IMR-90 (cell line): ENCODE measurements around the gene SEZ6L. TPM values are rescaled to one million over a fixed set of nuclear protein-coding genes. Genes with fewer than 3 reads are reported as not detected.

Experiments
- ATAC-seq: fragments of 200-7000 bp; cut with Tn5 transposase; 2 replicates; pipeline ENCODE4 v1.9.1; 2020; ENCODE audit warnings: low read depth, mild to moderate bottlenecking, moderate library complexity
- BruUV-seq: library from RNA; stranded (reverse); fragments of 400-500 nt; replicated peaks from 2 replicates; lab custom pipeline; 2021; lab: Mats Ljungman, UMichigan
- CTCF ChIA-PET: fragments of 300-600 bp; formaldehyde crosslinking; extraction: SDS; loops from one replicate; lab custom pipeline; 2021; ENCODE audit warnings: antibody characterized with exemption; lab: Yijun Ruan, JAX
- POLR2A ChIA-PET: fragments of 300-600 bp; sonication (Branson Sonifier 250); formaldehyde crosslinking; loops from one replicate; lab custom pipeline; 2022; ENCODE audit warnings: antibody characterized with exemption; ENCODE audit not compliant: unreplicated experiment; lab: Charles Lee
- DNase-seq: peaks from one replicate; pipeline ENCODE4 v3.0.0; 2013
- H2AFZ ChIP-seq: replicated peaks from 2 replicates; pipeline ENCODE3; 2013; ENCODE audit warnings: low read length, mild to moderate bottlenecking; ENCODE audit not compliant: poor library complexity
- H2AK5ac ChIP-seq: 2 replicates; pipeline ENCODE4 v1.6.1; 2013; ENCODE audit warnings: low read depth, low read length, inconsistent platforms
- H2AK9ac ChIP-seq: replicated peaks from 2 replicates; pipeline ENCODE3; 2013; ENCODE audit warnings: mild to moderate bottlenecking, low read depth, low read length, moderate library complexity; ENCODE audit not compliant: poor library complexity
- H2BK120ac ChIP-seq: 2 replicates; pipeline ENCODE4 v1.6.1; 2013; ENCODE audit warnings: low read depth, low read length, inconsistent platforms
- H2BK15ac ChIP-seq: 3 replicates; pipeline ENCODE4 v1.6.1; 2013; ENCODE audit warnings: low read depth, low read length, inconsistent platforms
- H2BK20ac ChIP-seq: 2 replicates; pipeline ENCODE4 v1.6.1; 2013; ENCODE audit warnings: low read depth, mild to moderate bottlenecking, inconsistent platforms, low read length, moderate library complexity
- H2BK5ac ChIP-seq: 2 replicates; pipeline ENCODE4 v1.6.1; 2013; ENCODE audit warnings: mild to moderate bottlenecking, low read depth, low read length, inconsistent platforms; ENCODE audit not compliant: poor library complexity, severe bottlenecking
- H3K14ac ChIP-seq: replicated peaks from 2 replicates; pipeline ENCODE4 v1.6.1; 2013; ENCODE audit warnings: low read depth, low read length, inconsistent platforms
- H3K18ac ChIP-seq: 2 replicates; pipeline ENCODE4 v1.6.1; 2013; ENCODE audit warnings: low read depth, low read length, control low read depth
- H3K23ac ChIP-seq: 2 replicates; pipeline ENCODE4 v1.6.1; 2013; ENCODE audit warnings: low read depth, low read length, inconsistent platforms
- H3K27ac ChIP-seq: 2 replicates; pipeline ENCODE4 v1.5.1; 2013; ENCODE audit warnings: mild to moderate bottlenecking, control low read depth, low read length; ENCODE audit not compliant: insufficient read depth
- H3K27me3 ChIP-seq: 2 replicates; pipeline ENCODE4 v1.6.1; 2013; ENCODE audit warnings: low read length; ENCODE audit not compliant: control insufficient read depth, insufficient read depth
- H3K36me3 ChIP-seq: 2 replicates; pipeline ENCODE4 v1.6.1; 2013; ENCODE audit warnings: low read length, mixed read lengths; ENCODE audit not compliant: control insufficient read depth, insufficient read depth
- H3K4ac ChIP-seq: 2 replicates; pipeline ENCODE4 v1.6.1; 2013; ENCODE audit warnings: low read depth, low read length, inconsistent platforms
- H3K4me1 ChIP-seq: 2 replicates; pipeline ENCODE4 v1.6.1; 2013; ENCODE audit warnings: low read length, mixed read lengths; ENCODE audit not compliant: control insufficient read depth, insufficient read depth
- H3K4me2 ChIP-seq: 2 replicates; pipeline ENCODE4 v1.6.1; 2013; ENCODE audit warnings: low read depth, mild to moderate bottlenecking, control low read depth, low read length, moderate library complexity
- H3K4me3 ChIP-seq: 2 replicates; pipeline ENCODE4 v1.5.1; 2013; ENCODE audit warnings: low read depth, mild to moderate bottlenecking, control low read depth, low read length, moderate library complexity; ENCODE audit not compliant: insufficient read depth
- H3K56ac ChIP-seq: 2 replicates; pipeline ENCODE4 v1.6.1; 2013; ENCODE audit warnings: low read length, inconsistent platforms; ENCODE audit not compliant: insufficient read depth; ENCODE audit errors: extremely low read depth
- H3K79me1 ChIP-seq, 2 experiments: 2 replicates each; pipeline ENCODE4 v1.6.1; 2013; ENCODE audit warnings: low read length in 2 of 2, inconsistent platforms in 1 of 2, low read depth in 1 of 2
- H3K9ac ChIP-seq: 2 replicates; pipeline ENCODE4 v1.6.1; 2013; ENCODE audit warnings: low read depth, low read length, control low read depth
- H3K9me1 ChIP-seq: 2 replicates; pipeline ENCODE4 v1.6.1; 2013; ENCODE audit warnings: low read length, inconsistent platforms; ENCODE audit not compliant: insufficient read depth
- H3K9me3 ChIP-seq: 2 replicates; pipeline ENCODE4 v1.6.1; 2013; ENCODE audit warnings: low read length; ENCODE audit not compliant: control insufficient read depth, insufficient read depth
- H4K20me1 ChIP-seq: 2 replicates; pipeline ENCODE4 v1.6.1; 2013; ENCODE audit warnings: low read length, inconsistent platforms; ENCODE audit not compliant: insufficient read depth
- H4K5ac ChIP-seq: 2 replicates; pipeline ENCODE4 v1.6.1; 2013; ENCODE audit warnings: mild to moderate bottlenecking, low read depth, low read length, control low read depth
- H4K8ac ChIP-seq, 2 experiments: 2 replicates each; pipeline ENCODE4 v1.6.1; 2013; ENCODE audit warnings: low read depth in 2 of 2, low read length in 2 of 2, control low read depth in 1 of 2, inconsistent platforms in 1 of 2
- H4K91ac ChIP-seq: 2 replicates; pipeline ENCODE4 v1.6.1; 2013; ENCODE audit warnings: low read depth, low read length, inconsistent platforms; ENCODE audit not compliant: insufficient read depth
- BHLHE40 ChIP-seq: fragments of 150-350 bp; IDR thresholded peaks from 2 replicates; pipeline ENCODE4 v1.6.1; 2016; ENCODE audit warnings: mild to moderate bottlenecking, low read depth, low read length
- CEBPB ChIP-seq: IDR thresholded peaks from 2 replicates; pipeline ENCODE4 v1.6.1; 2012; ENCODE audit warnings: low read depth, low read length, improper control_type of control experiment
- CHD1 ChIP-seq: IDR thresholded peaks from 2 replicates; pipeline ENCODE4 v1.6.1; 2012; ENCODE audit warnings: low read depth, low read length, improper control_type of control experiment
- ELK1 ChIP-seq: fragments of 150-350 bp; IDR thresholded peaks from 2 replicates; pipeline ENCODE4 v1.6.1; 2016; ENCODE audit warnings: low read depth, mild to moderate bottlenecking, low read length, moderate library complexity, borderline replicate concordance
- FOS ChIP-seq: fragments of 150-350 bp; IDR thresholded peaks from 2 replicates; pipeline ENCODE4 v1.6.1; 2016; ENCODE audit warnings: low read depth, low read length
- MAFK ChIP-seq: IDR thresholded peaks from 2 replicates; pipeline ENCODE4 v1.6.1; 2012; ENCODE audit warnings: low read depth, low read length, improper control_type of control experiment
- MAZ ChIP-seq: IDR thresholded peaks from 2 replicates; pipeline ENCODE4 v1.6.1; 2012; ENCODE audit warnings: low read depth, mild to moderate bottlenecking, low read length, improper control_type of control experiment, moderate library complexity, borderline replicate concordance
- MXI1 ChIP-seq: IDR thresholded peaks from 2 replicates; pipeline ENCODE4 v1.6.1; 2012; ENCODE audit warnings: low read depth, mild to moderate bottlenecking, low read length, moderate library complexity, borderline replicate concordance
- NFE2L2 ChIP-seq: fragments of 150-350 bp; IDR thresholded peaks from 2 replicates; pipeline ENCODE4 v1.6.1; 2016; ENCODE audit warnings: low read depth, mild to moderate bottlenecking, low read length
- POLR2A ChIP-seq: IDR thresholded peaks from 2 replicates; pipeline ENCODE4 v1.6.1; 2012; ENCODE audit warnings: mild to moderate bottlenecking, low read depth, low read length
- RAD21 ChIP-seq: IDR thresholded peaks from 2 replicates; pipeline ENCODE4 v1.6.1; 2012; ENCODE audit warnings: low read length, improper control_type of control experiment
- RCOR1 ChIP-seq: IDR thresholded peaks from 2 replicates; pipeline ENCODE4 v1.6.1; 2012; ENCODE audit warnings: mild to moderate bottlenecking, low read length, improper control_type of control experiment; ENCODE audit not compliant: insufficient replicate concordance
- RFX5 ChIP-seq: IDR thresholded peaks from 2 replicates; pipeline ENCODE4 v1.8.0; 2012; ENCODE audit warnings: low read depth, mild to moderate bottlenecking, low read length, moderate library complexity
- SMC3 ChIP-seq: fragments of 150-350 bp; IDR thresholded peaks from 2 replicates; pipeline ENCODE4 v1.6.1; 2016; ENCODE audit warnings: low read depth, mild to moderate bottlenecking, antibody characterized with exemption, low read length, moderate library complexity
- whole genome bisulfite sequencing, 2 experiments: methylation state at CpG; one replicate each; pipeline versions ENCODE4 v1.1.5 to v1.1.7; 2013; ENCODE audit warnings: missing lambda C conversion rate in 2 of 2; ENCODE audit not compliant: insufficient read length in 1 of 2; ENCODE audit errors: extremely low coverage in 2 of 2; 5-methylcytosine and 5-hydroxymethylcytosine counted together
- dilution Hi-C: fragments of 300-500 bp; cut with HindIII; formaldehyde crosslinking; loops from one replicate; pipeline ENCODE4 v1.14.3; 2018; ENCODE audit warnings: low sequenced_read_pairs; ENCODE audit not compliant: unreplicated experiment
- in situ Hi-C: fragments of 300-500 bp; cut with MboI; formaldehyde crosslinking; loops from 3 replicates; pipeline ENCODE4 v1.14.3; 2019; ENCODE audit warnings: low sequenced_read_pairs, inconsistent platforms, mixed read lengths
- intact Hi-C: fragments of 100-400 bp; cut with micrococcal nuclease; formaldehyde crosslinking; loops from 2 replicates; pipeline ENCODE4 v1.10.0; 2022
- polyA plus RNA-seq, 3 experiments: library from polyadenylated mRNA; depleted of rRNA; stranded (reverse); fragments of >200 nt; gene quantifications; 2 replicates each; pipeline ENCODE4 v1.2.3, GENCODE V29; 2012; ENCODE audit warnings: low replicate concordance in 1 of 3
- total RNA-seq: library from RNA; depleted of rRNA; stranded (reverse); fragments of >200 nt; gene quantifications from 2 replicates; pipeline ENCODE4 v1.2.3, GENCODE V29; 2012
- TF ChIP-seq, protein P1 (sequence below): fragments of 150-350 bp; IDR thresholded peaks from 2 replicates; pipeline ENCODE4 v1.6.1; 2017; ENCODE audit warnings: mild to moderate bottlenecking, antibody characterized with exemption, low read length, low read depth
- TF ChIP-seq, protein P2 (sequence below): conservative IDR thresholded peaks from 2 replicates; pipeline ENCODE4 v1.5.1; 2012; ENCODE audit warnings: mild to moderate bottlenecking, low read depth, low read length, improper control_type of control experiment

Gene SEZ6L
- total and polyA plus RNA-seq, 2 of the 4 experiments (the other 2 are of a cell fraction), result not detected

DNA sequence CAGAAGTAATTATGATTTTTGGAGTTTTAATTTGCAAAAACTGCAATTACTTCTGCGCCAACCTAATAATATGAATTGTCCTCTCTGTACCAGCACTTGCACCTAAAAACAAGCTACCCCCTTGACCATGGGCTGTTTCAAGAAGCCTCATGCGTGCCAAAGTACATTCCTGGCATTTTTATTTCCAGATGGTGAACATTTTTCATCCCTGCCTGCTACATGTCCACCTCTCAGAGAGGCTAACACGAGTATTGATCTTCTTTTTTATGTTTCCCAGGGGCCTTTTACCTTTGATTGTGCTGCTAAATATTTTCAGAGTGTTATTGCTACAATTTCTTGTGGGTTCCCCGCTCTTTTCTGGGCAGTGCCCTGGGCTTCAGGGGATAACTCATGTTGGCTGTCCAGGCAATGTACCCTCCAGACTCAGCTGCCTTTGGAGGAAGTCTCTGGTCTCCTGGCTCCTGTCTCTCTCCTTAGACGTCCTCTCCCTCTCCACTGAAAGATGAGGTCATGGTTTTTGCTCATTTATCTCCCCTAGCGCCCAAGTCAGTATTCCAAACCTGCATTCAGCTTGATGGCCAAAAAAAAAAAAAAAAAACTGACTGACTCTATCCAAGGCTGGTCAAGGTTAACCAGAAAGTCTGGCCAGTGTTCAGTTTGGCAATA lies 173.6 kb downstream of the SEZ6L start:
- H3K79me1 ChIP-seq, result no peaks in the 10 kb centered on the region
- no peak overlapping the region for H3K4me3 ChIP-seq
- H3K14ac ChIP-seq, result no peak overlapping the region
- no peak overlapping the region for H3K4me2 ChIP-seq
- no peaks in the 10 kb centered on the region for H4K20me1 ChIP-seq
- dilution Hi-C loops (no loop called here), intact Hi-C loops (no loop called here), in situ Hi-C loops (loop anchor here (25.0 kb wide), 1 partner anchor 881 kb away; no protein-coding TSS in a partner anchor)
- no peak overlapping the region for H4K5ac ChIP-seq
- no peaks in the 10 kb centered on the region for H3K9me1 ChIP-seq
- H4K91ac ChIP-seq, result no peak overlapping the region
- no peak overlapping the region for H4K8ac ChIP-seq
- no peak overlapping the region for H2BK15ac ChIP-seq
- peaks cover 4% of the 10 kb centered on the region; the same call in 1 of the 2 replicates for H3K9me3 ChIP-seq
- no peak overlapping the region for H3K9ac ChIP-seq
- H3K4ac ChIP-seq, result no peak overlapping the region
- no peak overlapping the region for H2AK9ac ChIP-seq
- H3K36me3 ChIP-seq, result no peaks in the 10 kb centered on the region
- no peaks in the 10 kb centered on the region for H3K4me1 ChIP-seq
- DNase-seq (no peak), ATAC-seq (no peak)
- POLR2A ChIA-PET, result no interaction called here
- H2AK5ac ChIP-seq, result no peak overlapping the region
- no CpG with 5 or more reads among the region's 6 CpGs for WGBS, 2 experiments
- H3K23ac ChIP-seq, result no peak overlapping the region
- CTCF ChIA-PET, result no interaction called here
- H3K18ac ChIP-seq, result no peak overlapping the region
- H2BK5ac ChIP-seq, result no peak overlapping the region
- BruUV-seq, result no TSS peak
- H3K56ac ChIP-seq, result no peak overlapping the region
- TF ChIP-seq CEBPB (no peak), RAD21 (no peak), POLR2A (no peak), MAFK (no peak), NFE2L2 (no peak), CHD1 (no peak), MXI1 (no peak), BHLHE40 (no peak), SMC3 (no peak), MAZ (no peak), RFX5 (no peak), FOS (no peak), RCOR1 (no peak), ELK1 (no peak)
- TF ChIP-seq, protein P1, sequence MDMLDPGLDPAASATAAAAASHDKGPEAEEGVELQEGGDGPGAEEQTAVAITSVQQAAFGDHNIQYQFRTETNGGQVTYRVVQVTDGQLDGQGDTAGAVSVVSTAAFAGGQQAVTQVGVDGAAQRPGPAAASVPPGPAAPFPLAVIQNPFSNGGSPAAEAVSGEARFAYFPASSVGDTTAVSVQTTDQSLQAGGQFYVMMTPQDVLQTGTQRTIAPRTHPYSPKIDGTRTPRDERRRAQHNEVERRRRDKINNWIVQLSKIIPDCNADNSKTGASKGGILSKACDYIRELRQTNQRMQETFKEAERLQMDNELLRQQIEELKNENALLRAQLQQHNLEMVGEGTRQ, result no peak
- TF ChIP-seq, protein P2, sequence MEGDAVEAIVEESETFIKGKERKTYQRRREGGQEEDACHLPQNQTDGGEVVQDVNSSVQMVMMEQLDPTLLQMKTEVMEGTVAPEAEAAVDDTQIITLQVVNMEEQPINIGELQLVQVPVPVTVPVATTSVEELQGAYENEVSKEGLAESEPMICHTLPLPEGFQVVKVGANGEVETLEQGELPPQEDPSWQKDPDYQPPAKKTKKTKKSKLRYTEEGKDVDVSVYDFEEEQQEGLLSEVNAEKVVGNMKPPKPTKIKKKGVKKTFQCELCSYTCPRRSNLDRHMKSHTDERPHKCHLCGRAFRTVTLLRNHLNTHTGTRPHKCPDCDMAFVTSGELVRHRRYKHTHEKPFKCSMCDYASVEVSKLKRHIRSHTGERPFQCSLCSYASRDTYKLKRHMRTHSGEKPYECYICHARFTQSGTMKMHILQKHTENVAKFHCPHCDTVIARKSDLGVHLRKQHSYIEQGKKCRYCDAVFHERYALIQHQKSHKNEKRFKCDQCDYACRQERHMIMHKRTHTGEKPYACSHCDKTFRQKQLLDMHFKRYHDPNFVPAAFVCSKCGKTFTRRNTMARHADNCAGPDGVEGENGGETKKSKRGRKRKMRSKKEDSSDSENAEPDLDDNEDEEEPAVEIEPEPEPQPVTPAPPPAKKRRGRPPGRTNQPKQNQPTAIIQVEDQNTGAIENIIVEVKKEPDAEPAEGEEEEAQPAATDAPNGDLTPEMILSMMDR, result no peak
- no peak overlapping the region for H3K27ac ChIP-seq
- H2BK120ac ChIP-seq, result no peak overlapping the region
- no peaks in the 10 kb centered on the region for H3K27me3 ChIP-seq
- no peak overlapping the region for H2BK20ac ChIP-seq
- H2AFZ ChIP-seq, result no peak overlapping the region
